Measurements from ENCODE around the gene ZSCAN12.

- TF ChIP-seq BMI1 (IDR thresholded peaks at IDR 0.05; ENCODE audit: borderline replicate concordance) (no peak), POLR2AphosphoS2 (IDR thresholded peaks at IDR 0.05; ENCODE audit: low read depth, low read length) (no peak), YBX1 (IDR thresholded peaks at IDR 0.05) (no peak), SUZ12 (IDR thresholded peaks at IDR 0.05; ENCODE audit: unreplicated experiment) (no peak), POLR2AphosphoS5 (IDR thresholded peaks at IDR 0.05; ENCODE audit: low read length) (no peak), RCOR1 (conservative IDR thresholded peaks at IDR 0.05; ENCODE audit: low read depth, low read length) (no peak), EZH2 (IDR thresholded peaks at IDR 0.05; ENCODE audit: borderline replicate concordance, control insufficient read depth, low read depth, low read length) (no peak), SMAD1 (IDR thresholded peaks at IDR 0.05; ENCODE audit: low read depth, partially characterized antibody) (no peak), SIX5 (IDR thresholded peaks at IDR 0.05; ENCODE audit: low read depth, low read length, severe bottlenecking) (no peak), NBN (IDR thresholded peaks at IDR 0.05) (no peak), EGR1 (IDR thresholded peaks at IDR 0.05; ENCODE audit: borderline replicate concordance in 1 of 2, low read depth in 2 of 2, low read length in 2 of 2) (no peak), E2F4 (IDR thresholded peaks at IDR 0.05; ENCODE audit: low read depth, low read length) (no peak), CREM (IDR thresholded peaks at IDR 0.05; ENCODE audit: low read depth) (no peak), GABPA (IDR thresholded peaks at IDR 0.05; ENCODE audit: low read depth) (no peak)
Measured at GRCh38 chr6:28390688-28391087, 8.9 kb downstream of the ZSCAN12 start.

Data from GM12878 (cell line).